Fibroblast of peridontal ligament (primary cell): ENCODE data around the gene DQX1.
A peak's percentile ranks its signal among the peaks of the same experiment; 100 is the strongest.

Experiments
- DNase-seq: peaks from one replicate; pipeline ENCODE4 v3.0.0-alpha.2; 2010; ENCODE audit errors: extremely low read depth

Gene DQX1

GRCh38 chr2:74553892-74554819, 28.1 kb upstream of the DQX1 start, which contains the start of the genes DOK1 and LOXL3:
DOK1 (plus strand) TSS chr2:74554720; CDS start chr2:74554755, 35 bp downstream.
LOXL3 (minus strand) TSS chr2:74553942; CDS start chr2:74552634, 1,308 bp downstream.
- DNase-seq = peak; percentile 93

GRCh38 chr2:74552914-74553811, 27.1 kb upstream of the DQX1 start:
- peak; percentile 31 for DNase-seq

- DNase-seq = no peak
These were observed 26.2 kb upstream of the DQX1 start for GRCh38 chr2:74551942-74552913.

GRCh38 chr2:74551530-74551929, 25.5 kb upstream of the DQX1 start:
- no peak for DNase-seq

GRCh38 chr2:74550231-74550630, 24.2 kb upstream of the DQX1 start:
- DNase-seq = no peak

- no peak for DNase-seq
These were observed 23.1 kb upstream of the DQX1 start for GRCh38 chr2:74548900-74549826.

- peak; percentile 25 for DNase-seq
These were observed 22.4 kb upstream of the DQX1 start for GRCh38 chr2:74548285-74548899.

GRCh38 chr2:74546004-74546403, 20.0 kb upstream of the DQX1 start:
- DNase-seq = no peak

GRCh38 chr2:74544634-74545033, 18.6 kb upstream of the DQX1 start:
- DNase-seq = no peak

- DNase-seq = no peak
These were observed 16.9 kb upstream of the DQX1 start for GRCh38 chr2:74542978-74543377.

- no peak for DNase-seq
These were observed 14.3 kb upstream of the DQX1 start for GRCh38 chr2:74540291-74540690.

- no peak for DNase-seq
These were observed 12.9 kb upstream of the DQX1 start for GRCh38 chr2:74538881-74539339.

GRCh38 chr2:74537140-74537539, 11.1 kb upstream of the DQX1 start:
- DNase-seq = peak; percentile 31

GRCh38 chr2:74536166-74536950, 10.3 kb upstream of the DQX1 start:
- no peak for DNase-seq

GRCh38 chr2:74535440-74535965, 9.5 kb upstream of the DQX1 start:
- DNase-seq = no peak

GRCh38 chr2:74534411-74534810, 8.4 kb upstream of the DQX1 start:
- no peak for DNase-seq

GRCh38 chr2:74533464-74533863, 7.4 kb upstream of the DQX1 start:
- DNase-seq = no peak

GRCh38 chr2:74532222-74532621, 6.2 kb upstream of the DQX1 start:
- peak; percentile 78 for DNase-seq
